Smooth muscle cell (in vitro differentiated cells): Measurements from ENCODE around the gene BPHL. TPM values are rescaled to one million over a fixed set of nuclear protein-coding genes. Genes with fewer than 3 reads are reported as not detected.

Experiments
- DNase-seq: peaks from one replicate; lab custom pipeline; 2025; ENCODE audit not compliant: unreplicated experiment; lab: John Stamatoyannopoulos, UW
- H2AFZ ChIP-seq: fragments of 200-600 bp; sonication (generic); 2 replicates; pipeline ENCODE4 v1.6.0; 2016; ENCODE audit warnings: antibody characterized with exemption, low read depth, mild to moderate bottlenecking
- H3F3A ChIP-seq: fragments of 200-600 bp; sonication (generic); 2 replicates; pipeline ENCODE4 v1.6.0; 2017; ENCODE audit warnings: antibody characterized with exemption, low read depth
- H3K27ac ChIP-seq: fragments of 200-600 bp; sonication (generic); 2 replicates; pipeline ENCODE4 v1.5.1; 2016; ENCODE audit warnings: low read depth, mild to moderate bottlenecking
- H3K27me3 ChIP-seq: fragments of 200-600 bp; sonication (generic); 2 replicates; pipeline ENCODE4 v1.6.1; 2016; ENCODE audit warnings: low read depth, mild to moderate bottlenecking
- H3K36me3 ChIP-seq: fragments of 200-600 bp; sonication (generic); 2 replicates; pipeline ENCODE4 v1.5.1; 2016; ENCODE audit warnings: low read depth
- H3K4me1 ChIP-seq: fragments of 200-600 bp; sonication (generic); 2 replicates; pipeline ENCODE4 v1.5.1; 2016; ENCODE audit warnings: low read depth
- H3K4me2 ChIP-seq: fragments of 200-600 bp; sonication (generic); 2 replicates; pipeline ENCODE4 v1.6.0; 2016; ENCODE audit warnings: mild to moderate bottlenecking
- H3K4me3 ChIP-seq: fragments of 200-600 bp; sonication (generic); 2 replicates; pipeline ENCODE4 v1.5.1; 2016; ENCODE audit warnings: mild to moderate bottlenecking
- H3K79me2 ChIP-seq: fragments of 200-600 bp; sonication (generic); 2 replicates; pipeline ENCODE4 v1.6.0; 2016; ENCODE audit warnings: low read depth, mild to moderate bottlenecking
- H3K9ac ChIP-seq: fragments of 200-600 bp; sonication (generic); 2 replicates; pipeline ENCODE4 v1.6.0; 2016; ENCODE audit warnings: low read depth
- H3K9me3 ChIP-seq: fragments of 200-600 bp; sonication (generic); replicated peaks from 2 replicates; pipeline ENCODE4 v1.5.1; 2016; ENCODE audit warnings: low read depth
- H4K20me1 ChIP-seq: fragments of 200-600 bp; sonication (generic); 2 replicates; pipeline ENCODE4 v1.6.0; 2016; ENCODE audit warnings: low read depth
- WGBS: methylation state at CpG from one replicate; pipeline ENCODE4 v1.1.7; 2016; ENCODE audit warnings: low lambda C conversion rate; 5-methylcytosine and 5-hydroxymethylcytosine counted together
- polyA plus RNA-seq: library from polyadenylated mRNA; unstranded; fragments of >200 nt; fragmentation: Nextera tagmentation; extraction: Ambion mirVana; gene quantifications from 2 replicates; pipeline ENCODE4 v1.2.1, GENCODE V29; 2016
- total RNA-seq: library from RNA; depleted of rRNA; stranded (reverse); fragments of >200 nt; gene quantifications from 2 replicates; pipeline ENCODE4 v1.2.3, GENCODE V29; 2014
- TF ChIP-seq, protein P1 (sequence below): fragments of 200-600 bp; sonication (generic); IDR thresholded peaks from 2 replicates; pipeline ENCODE4 v1.5.1; 2017; ENCODE audit warnings: borderline replicate concordance, mild to moderate bottlenecking, antibody characterized with exemption; ENCODE audit not compliant: insufficient read depth, poor library complexity, severe bottlenecking

Gene BPHL
- total and polyA plus RNA-seq, 2 experiments from 2014 or later, result 21.3 to 43.6 TPM

DNA sequence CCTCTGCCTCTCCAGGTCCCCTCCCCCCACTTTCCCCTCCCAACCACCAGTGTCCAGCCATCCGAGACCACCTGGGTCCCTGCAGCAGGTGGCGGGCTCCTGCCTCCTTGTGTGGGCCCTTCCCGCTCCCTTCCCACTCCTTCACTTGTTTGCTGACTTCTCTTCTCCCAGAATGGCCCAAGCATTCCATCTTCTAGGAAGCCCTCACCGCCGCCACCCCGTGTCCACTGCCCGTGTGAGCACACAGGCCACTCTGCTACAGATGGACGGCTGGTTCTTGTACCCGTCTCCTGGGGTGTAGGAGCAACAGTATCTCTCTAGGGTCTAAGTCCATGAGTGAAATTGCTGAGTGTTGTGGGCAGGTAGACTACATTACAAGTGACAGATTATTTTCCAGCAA lies 15.0 kb downstream of the BPHL start:
- no peaks in the 10 kb centered on the region for H4K20me1 ChIP-seq
- H3K9ac ChIP-seq, result no peak overlapping the region
- no peaks in the 10 kb centered on the region for H3K79me2 ChIP-seq
- H3K36me3 ChIP-seq, result peaks cover 17% of the 10 kb centered on the region
- no peaks in the 10 kb centered on the region for H3K4me1 ChIP-seq
- DNase-seq, result no peak
- H3K4me2 ChIP-seq, result no peak overlapping the region
- H3K9me3 ChIP-seq, result no peaks in the 10 kb centered on the region
- no peak overlapping the region for H3K4me3 ChIP-seq
- H3F3A ChIP-seq, result no peaks in the 10 kb centered on the region
- TF ChIP-seq, protein P1, sequence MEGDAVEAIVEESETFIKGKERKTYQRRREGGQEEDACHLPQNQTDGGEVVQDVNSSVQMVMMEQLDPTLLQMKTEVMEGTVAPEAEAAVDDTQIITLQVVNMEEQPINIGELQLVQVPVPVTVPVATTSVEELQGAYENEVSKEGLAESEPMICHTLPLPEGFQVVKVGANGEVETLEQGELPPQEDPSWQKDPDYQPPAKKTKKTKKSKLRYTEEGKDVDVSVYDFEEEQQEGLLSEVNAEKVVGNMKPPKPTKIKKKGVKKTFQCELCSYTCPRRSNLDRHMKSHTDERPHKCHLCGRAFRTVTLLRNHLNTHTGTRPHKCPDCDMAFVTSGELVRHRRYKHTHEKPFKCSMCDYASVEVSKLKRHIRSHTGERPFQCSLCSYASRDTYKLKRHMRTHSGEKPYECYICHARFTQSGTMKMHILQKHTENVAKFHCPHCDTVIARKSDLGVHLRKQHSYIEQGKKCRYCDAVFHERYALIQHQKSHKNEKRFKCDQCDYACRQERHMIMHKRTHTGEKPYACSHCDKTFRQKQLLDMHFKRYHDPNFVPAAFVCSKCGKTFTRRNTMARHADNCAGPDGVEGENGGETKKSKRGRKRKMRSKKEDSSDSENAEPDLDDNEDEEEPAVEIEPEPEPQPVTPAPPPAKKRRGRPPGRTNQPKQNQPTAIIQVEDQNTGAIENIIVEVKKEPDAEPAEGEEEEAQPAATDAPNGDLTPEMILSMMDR, result no peak
- WGBS, result 97% methylated on average over 9 of the region's 9 CpGs
- H3K27me3 ChIP-seq, result no peaks in the 10 kb centered on the region
- H3K27ac ChIP-seq, result no peak overlapping the region
- H2AFZ ChIP-seq, result no peak overlapping the region

DNA sequence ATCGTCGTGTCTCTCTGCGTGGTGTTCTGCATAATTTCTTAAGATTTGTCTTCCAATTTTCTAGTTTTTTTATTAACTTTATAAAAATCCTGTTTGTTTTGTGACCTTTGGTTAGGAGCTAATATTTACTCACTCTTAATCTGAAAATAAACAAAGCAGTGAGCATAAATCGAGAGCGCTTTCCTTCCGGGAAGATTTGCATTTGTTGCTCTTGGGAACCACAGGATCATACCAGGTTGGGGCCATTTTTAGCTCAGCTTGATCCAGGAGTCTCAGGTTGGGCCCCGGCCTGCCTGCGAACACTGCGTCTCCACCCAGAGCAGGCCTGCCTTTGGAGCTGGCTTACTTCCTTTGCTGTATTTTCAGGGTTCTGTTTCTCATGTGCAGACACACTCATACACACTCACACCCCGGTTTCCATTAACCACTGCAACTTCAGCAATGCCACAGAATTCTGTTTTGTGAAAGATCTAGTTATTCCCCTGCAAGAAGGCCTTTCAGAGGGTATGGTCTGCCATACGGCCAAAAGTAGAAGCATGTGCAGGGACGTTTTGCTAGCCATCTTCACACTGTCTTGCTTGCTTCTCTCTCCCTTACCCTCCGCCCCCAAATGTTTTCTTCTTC lies 17.3 kb downstream of the BPHL start:
- TF ChIP-seq, protein P1, result no peak
- H3K27ac ChIP-seq, result no peak overlapping the region
- no peaks in the 10 kb centered on the region for H3K9me3 ChIP-seq
- H3K79me2 ChIP-seq, result no peaks in the 10 kb centered on the region
- no peaks in the 10 kb centered on the region for H4K20me1 ChIP-seq
- H3K4me2 ChIP-seq, result no peak overlapping the region
- H3K9ac ChIP-seq, result no peak overlapping the region
- peaks cover 13% of the 10 kb centered on the region for H3K36me3 ChIP-seq
- no peaks in the 10 kb centered on the region for H3K27me3 ChIP-seq
- no peaks in the 10 kb centered on the region for H3K4me1 ChIP-seq
- H3F3A ChIP-seq, result no peaks in the 10 kb centered on the region
- no peak overlapping the region for H3K4me3 ChIP-seq
- 94% methylated on average over 13 of the region's 13 CpGs for WGBS
- H2AFZ ChIP-seq, result no peak overlapping the region
- no peak for DNase-seq

DNA sequence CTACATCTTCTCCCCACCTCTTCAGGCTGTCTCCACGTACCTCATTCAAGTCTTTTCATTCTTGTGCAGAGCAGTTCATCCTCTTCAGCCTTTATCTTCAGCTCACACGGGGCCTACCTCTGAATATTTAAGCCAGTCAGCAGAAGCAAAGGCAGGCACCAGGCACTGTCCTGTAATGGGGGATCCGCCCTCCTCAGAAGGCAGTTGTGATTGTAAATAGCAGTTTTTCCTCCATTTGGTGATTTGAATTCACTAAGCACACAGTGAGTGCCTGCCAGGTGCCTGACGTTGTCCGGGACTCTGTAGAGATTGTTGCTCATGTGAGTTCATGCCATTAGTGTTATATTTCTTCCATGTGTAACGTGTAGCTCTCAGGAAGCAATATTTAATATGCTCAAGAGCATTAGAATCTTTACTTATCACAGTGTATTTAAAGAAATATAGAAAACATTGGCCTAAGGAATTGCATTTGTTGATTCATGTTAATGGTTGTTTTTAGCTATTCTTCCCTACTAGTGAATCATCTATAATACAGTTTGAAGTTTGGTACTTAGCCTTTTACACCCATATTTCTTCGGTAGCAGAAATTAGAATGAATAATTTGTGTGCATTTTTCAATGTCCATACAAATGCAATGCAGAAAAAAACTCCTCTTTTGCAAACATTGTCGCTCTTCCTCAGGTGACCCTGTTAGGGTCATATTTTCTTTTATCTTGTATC lies 17.9 kb downstream of the BPHL start:
- Histone ChIP-seq H3K9ac (no peak overlapping the region), H3K27me3 (no peaks in the 10 kb centered on the region), H3K4me1 (no peaks in the 10 kb centered on the region), H3F3A (no peaks in the 10 kb centered on the region), H3K79me2 (no peaks in the 10 kb centered on the region), H3K36me3 (peaks cover 13% of the 10 kb centered on the region), H3K27ac (no peak overlapping the region), H3K4me2 (no peak overlapping the region), H3K9me3 (no peaks in the 10 kb centered on the region), H2AFZ (no peak overlapping the region), H3K4me3 (no peak overlapping the region), H4K20me1 (no peaks in the 10 kb centered on the region)
- TF ChIP-seq, protein P1, result no peak
- 92% methylated on average over 8 of the region's 8 CpGs for WGBS
- no peak for DNase-seq
